HCT116 (cell line): Measurements from ENCODE around the gene ITPR2. TPM values are rescaled to one million over a fixed set of nuclear protein-coding genes. Genes with fewer than 3 reads are reported as not detected.

Source experiments
- ATAC-seq: fragments of 200-7000 bp; cut with Tn5 transposase; 2 replicates; pipeline ENCODE4 v1.9.1; 2020; ENCODE audit warnings: mild to moderate bottlenecking, moderate library complexity
- BruUV-seq: library from RNA; stranded (reverse); fragments of 400-500 nt; replicated peaks from 2 replicates; lab custom pipeline; 2021; lab: Mats Ljungman, UMichigan
- CTCF ChIA-PET: fragments of 300-600 bp; sonication (Branson Sonifier 250); formaldehyde crosslinking; loops from one replicate; lab custom pipeline; 2021; ENCODE audit warnings: antibody characterized with exemption; lab: Charles Lee
- POLR2A ChIA-PET: fragments of 300-600, 350-600 bp; sonication (Branson Sonifier 250); formaldehyde crosslinking; loops from one replicate; lab custom pipeline; 2021; ENCODE audit warnings: antibody characterized with exemption; lab: Charles Lee
- RAD21 ChIA-PET, 2 experiments: fragments of 300-600 bp; sonication (Branson Sonifier 250); formaldehyde crosslinking; loops; one replicate each; lab custom pipeline; 2023; ENCODE audit warnings: low total read pairs in 2 of 2; ENCODE audit not compliant: uncharacterized antibody in 2 of 2, unreplicated experiment in 2 of 2, low non-redundant PET in 1 of 2; lab: Charles Lee
- DNase-seq: peaks from one replicate; pipeline ENCODE4 v3.0.0-alpha.2; 2010; ENCODE audit warnings: low read depth, low spot score
- H2AFZ ChIP-seq: fragments of 200-600 bp; shearing (Covaris generic), sonication (generic); 2 replicates; pipeline ENCODE4 v1.6.1; 2017; ENCODE audit warnings: low read depth, mixed run types, mixed read lengths, antibody characterized with exemption, low read length; ENCODE audit not compliant: poor library complexity, severe bottlenecking
- H3K27ac ChIP-seq: 2 replicates; pipeline ENCODE4 v1.5.1; 2012; ENCODE audit warnings: low read depth, low read length
- H3K27me3 ChIP-seq: fragments of 200-600 bp; sonication (generic); 2 replicates; pipeline ENCODE4 v1.6.1; 2016; ENCODE audit warnings: mixed run types, low read length, mixed read lengths; ENCODE audit not compliant: insufficient read depth
- H3K36me3 ChIP-seq, 2 experiments: fragments of 200-500 bp in 1 of 2; fragments of 200-600 bp in 1 of 2; sonication (Bioruptor generic) in 1 of 2; sonication (generic) in 1 of 2; 2 replicates each; pipeline versions ENCODE4 v1.5.1 to v1.6.1; 2014 to 2016; ENCODE audit warnings: low read length in 2 of 2, inconsistent platforms in 1 of 2, mixed read lengths in 1 of 2, mixed run types in 1 of 2; ENCODE audit not compliant: insufficient read depth in 2 of 2, control insufficient read depth in 1 of 2
- H3K4me1 ChIP-seq, 2 experiments: fragments of 200-600 bp in 1 of 2; sonication (generic) in 1 of 2; 2 replicates each; pipeline versions ENCODE4 v1.5.1 to v1.6.1; 2012 to 2017; ENCODE audit warnings: low read length in 2 of 2, inconsistent platforms in 1 of 2, mild to moderate bottlenecking in 1 of 2, mixed read lengths in 1 of 2, mixed run types in 1 of 2, moderate library complexity in 1 of 2; ENCODE audit not compliant: insufficient read depth in 2 of 2, control insufficient read depth in 1 of 2
- H3K4me2 ChIP-seq: fragments of 200-600 bp; sonication (generic); 2 replicates; pipeline ENCODE4 v1.6.1; 2017; ENCODE audit warnings: mixed run types, low read length, mixed read lengths
- H3K4me3 ChIP-seq, 2 experiments: fragments of 200-600 bp in 1 of 2; sonication (generic) in 1 of 2; replicated peaks in 1 of 2; 2 replicates each; pipeline ENCODE4 v1.5.1; 2011 to 2016; ENCODE audit warnings: low read length in 2 of 2, control low read depth in 1 of 2, low read depth in 1 of 2, mild to moderate bottlenecking in 1 of 2, mixed read lengths in 1 of 2, mixed run types in 1 of 2
- H3K79me2 ChIP-seq: fragments of 200-600 bp; sonication (generic); 2 replicates; pipeline ENCODE4 v1.6.1; 2017; ENCODE audit warnings: mild to moderate bottlenecking, mixed run types, low read length, moderate library complexity, mixed read lengths; ENCODE audit not compliant: insufficient read depth
- H3K9ac ChIP-seq: fragments of 200-600 bp; sonication (generic); 2 replicates; pipeline ENCODE4 v1.6.1; 2016; ENCODE audit warnings: low read length, mixed read lengths
- H3K9me2 ChIP-seq: fragments of 200-600 bp; sonication (generic), shearing (Covaris generic); 2 replicates; pipeline ENCODE4 v1.6.1; 2017; ENCODE audit warnings: mixed run types, mild to moderate bottlenecking, moderate library complexity; ENCODE audit not compliant: insufficient read depth
- H3K9me3 ChIP-seq, 2 experiments: fragments of 200-500 bp in 1 of 2; fragments of 200-600 bp in 1 of 2; sonication (Bioruptor generic) in 1 of 2; sonication (generic) in 1 of 2; 2 replicates each; pipeline ENCODE4 v1.6.1; 2014 to 2017; ENCODE audit warnings: low read length in 2 of 2, mixed read lengths in 2 of 2, inconsistent platforms in 1 of 2, low read depth in 1 of 2, mild to moderate bottlenecking in 1 of 2, mixed run types in 1 of 2, moderate library complexity in 1 of 2; ENCODE audit not compliant: control insufficient read depth in 1 of 2, insufficient read depth in 1 of 2
- H4K20me1 ChIP-seq: fragments of 200-600 bp; sonication (generic), shearing (Covaris generic); 2 replicates; pipeline ENCODE4 v1.6.1; 2017; ENCODE audit warnings: mixed run types, mild to moderate bottlenecking, moderate library complexity; ENCODE audit not compliant: insufficient read depth
- ATF3 ChIP-seq: IDR thresholded peaks from 2 replicates; pipeline ENCODE4 v1.6.1; 2012
- CBX3 ChIP-seq: IDR thresholded peaks from 2 replicates; pipeline ENCODE4 v1.6.1; 2012; ENCODE audit warnings: low read depth
- CTCF ChIP-seq, 3 experiments: fragments of 200-600 bp in 1 of 3; sonication (generic) in 1 of 3; IDR thresholded peaks in 2 of 3; conservative IDR thresholded peaks in 1 of 3; 2 replicates each; pipeline ENCODE4 v1.5.1; 2012 to 2017; ENCODE audit warnings: low read depth in 2 of 3, low read length in 2 of 3, antibody characterized with exemption in 1 of 3, borderline replicate concordance in 1 of 3, control low read depth in 1 of 3, mild to moderate bottlenecking in 1 of 3, mixed read lengths in 1 of 3, mixed run types in 1 of 3, moderate library complexity in 1 of 3; ENCODE audit not compliant: insufficient read depth in 1 of 3
- EGR1 ChIP-seq: IDR thresholded peaks from 2 replicates; pipeline ENCODE4 v1.6.1; 2012; ENCODE audit warnings: low read depth
- ELF1 ChIP-seq: IDR thresholded peaks from 2 replicates; pipeline ENCODE4 v1.6.1; 2012; ENCODE audit warnings: low read depth, borderline replicate concordance
- EZH2 ChIP-seq: fragments of 200-600 bp; sonication (generic); IDR thresholded peaks from 2 replicates; pipeline ENCODE4 v1.6.1; 2017; ENCODE audit warnings: antibody characterized with exemption, mixed run types
- EZH2phosphoT487 ChIP-seq: fragments of 200-600 bp; IDR thresholded peaks from 2 replicates; pipeline ENCODE4 v1.6.1; 2018; ENCODE audit warnings: antibody characterized with exemption, borderline replicate concordance
- FOSL1 ChIP-seq: IDR thresholded peaks from 2 replicates; pipeline ENCODE4 v1.6.1; 2012; ENCODE audit warnings: low read depth
- JUND ChIP-seq: IDR thresholded peaks from 2 replicates; pipeline ENCODE4 v1.6.1; 2012
- POLR2A ChIP-seq: IDR thresholded peaks from 2 replicates; pipeline ENCODE4 v1.7.0; 2011; ENCODE audit warnings: borderline replicate concordance; ENCODE audit not compliant: insufficient read depth, insufficient read length; ENCODE audit errors: extremely low read depth
- POLR2AphosphoS5 ChIP-seq: IDR thresholded peaks from 2 replicates; pipeline ENCODE4 v1.6.1; 2011; ENCODE audit warnings: mild to moderate bottlenecking, low read depth, low read length, moderate library complexity
- RAD21 ChIP-seq: IDR thresholded peaks from 2 replicates; pipeline ENCODE4 v1.6.1; 2012; ENCODE audit warnings: low read depth, mild to moderate bottlenecking
- REST ChIP-seq: IDR thresholded peaks from 2 replicates; pipeline ENCODE4 v1.6.1; 2012; ENCODE audit warnings: low read depth
- SIN3A ChIP-seq: IDR thresholded peaks from 2 replicates; pipeline ENCODE4 v1.6.1; 2012; ENCODE audit warnings: low read depth
- SRF ChIP-seq: IDR thresholded peaks from 2 replicates; pipeline ENCODE4 v1.6.1; 2012; ENCODE audit warnings: low read depth
- ZNF274 ChIP-seq: fragments of 200-500 bp; sonication (Bioruptor generic); IDR thresholded peaks from 2 replicates; pipeline ENCODE4 v1.6.1; 2014; ENCODE audit warnings: mild to moderate bottlenecking, low read depth, low read length, inconsistent platforms
- intact Hi-C: fragments of 100-400 bp; cut with micrococcal nuclease; formaldehyde crosslinking; loops from 2 replicates; pipeline ENCODE4 v1.10.0; 2022
- total RNA-seq: library from RNA; stranded (reverse); gene quantifications from one replicate; pipeline ENCODE4 v1.2.1, GENCODE V29; 2021; ENCODE audit not compliant: unreplicated experiment

ITPR2 gene
- total RNA-seq, 1 experiment from 2014 or later = 6.5 TPM

- Histone ChIP-seq H3K4me3 (no peak overlapping the region), H2AFZ (no peak overlapping the region), H4K20me1 (no peaks in the 10 kb centered on the region), H3K9me2 (no peaks in the 10 kb centered on the region), H3K9me3 (no peaks in the 10 kb centered on the region), H3K36me3 (no peaks in the 10 kb centered on the region), H3K27me3 (no peaks in the 10 kb centered on the region), H3K4me1 (peaks cover 0 to 5% of the 10 kb centered on the region in 2 experiments; a peak in 1 of 4 replicates), H3K79me2 (no peaks in the 10 kb centered on the region), H3K4me2 (no peak overlapping the region), H3K27ac (no peak overlapping the region), H3K9ac (no peak overlapping the region)
- CTCF ChIA-PET = no interaction called here
- DNase-seq (no peak), ATAC-seq (no peak)
- intact Hi-C loops = no loop called here
- POLR2A ChIA-PET = no interaction called here
- no TSS peak for BruUV-seq
- RAD21 ChIA-PET = no interaction called here
- TF ChIP-seq ZNF274 = no peak
- no peak for TF ChIP-seq SRF
- peak; percentile 24; the same call in 1 of the 2 replicates for TF ChIP-seq RAD21
- TF ChIP-seq CTCF (IDR thresholded peaks at IDR 0.05 in 2 of 3, conservative IDR thresholded peaks at IDR 0.05 in 1 of 3; ENCODE audit: borderline replicate concordance in 1 of 3, insufficient read depth in 1 of 3, low read depth in 2 of 3, low read length in 2 of 3) = 0 out of 6 replicates have a peak, but pooled peaks of 1 of the 3 experiments have one; percentile 7
- TF ChIP-seq FOSL1 = no peak
Measured at GRCh38 chr12:26370098-26370497, 462.9 kb downstream of the ITPR2 start.

GRCh38 chr12:26369588-26369987 lies 463.4 kb downstream of the ITPR2 start:
- BruUV-seq = no TSS peak
- no peak for ATAC-seq
- Histone ChIP-seq H3K36me3 (no peaks in the 10 kb centered on the region), H3K4me2 (no peak overlapping the region), H3K4me1 (peaks cover 0 to 5% of the 10 kb centered on the region in 2 experiments; a peak in 1 of 4 replicates), H4K20me1 (no peaks in the 10 kb centered on the region), H2AFZ (no peak overlapping the region), H3K9me2 (no peaks in the 10 kb centered on the region), H3K27me3 (no peaks in the 10 kb centered on the region), H3K9me3 (no peaks in the 10 kb centered on the region), H3K79me2 (no peaks in the 10 kb centered on the region), H3K27ac (no peak overlapping the region), H3K4me3 (no peak overlapping the region), H3K9ac (no peak overlapping the region)
- intact Hi-C loops = no loop called here
- ChIA-PET CTCF (no interaction called here), RAD21 (no interaction called here), POLR2A (no interaction called here)
- DNase-seq = no peak
- no peak for TF ChIP-seq CBX3
- TF ChIP-seq EGR1 = no peak
- no peak for TF ChIP-seq JUND
- no peak for TF ChIP-seq RAD21
- TF ChIP-seq REST = no peak
- no peak for TF ChIP-seq FOSL1
- no peak for TF ChIP-seq POLR2A
- TF ChIP-seq POLR2AphosphoS5 = no peak
- TF ChIP-seq EZH2 = no peak
- TF ChIP-seq ELF1 = no peak
- no peak for TF ChIP-seq ATF3
- no peak for TF ChIP-seq EZH2phosphoT487
- TF ChIP-seq SIN3A = no peak
